HG03280 (cell line): ENCODE measurements around the gene FOXO3.

Experiments
- ATAC-seq: cut with Tn5 transposase; IDR thresholded peaks from one replicate; pipeline ENCODE4 v1.9.1; 2021; ENCODE audit warnings: mild to moderate bottlenecking, moderate library complexity; ENCODE audit not compliant: unreplicated experiment

FOXO3 gene

GRCh38 chr6:108732091-108732870, 171.6 kb downstream of the FOXO3 start:
- ATAC-seq, result no peak

- ATAC-seq, result no peak
Observed at GRCh38 chr6:108733051-108733450, 172.3 kb downstream of the FOXO3 start.

- ATAC-seq, result no peak
Observed at GRCh38 chr6:108733706-108734265, 173.1 kb downstream of the FOXO3 start.
